Vagina (tissue), 2 donors: Measurements from ENCODE around the gene NISCH.

Experiments
- CTCF ChIP-seq, 3 experiments: fragments of 450-650 bp in 2 of 3; fragments of 200-600 bp in 1 of 3; sonication (generic) in 1 of 3; IDR thresholded peaks; one replicate each; pipeline ENCODE4 v1.5.1; 2017 to 2019; ENCODE audit warnings: antibody characterized with exemption in 3 of 3, mild to moderate bottlenecking in 2 of 3, moderate library complexity in 2 of 3
- POLR2AphosphoS5 ChIP-seq, 2 donors: sonication (generic); formaldehyde crosslinking; IDR thresholded peaks; one replicate each; pipeline ENCODE4 v1.9.0; 2017; ENCODE audit warnings: antibody characterized with exemption in 2 of 2, mild to moderate bottlenecking in 2 of 2, low read depth in 1 of 2; ENCODE audit not compliant: insufficient read depth in 1 of 2

- no peak for TF ChIP-seq CTCF (IDR thresholded peaks at IDR 0.05)
- TF ChIP-seq POLR2AphosphoS5 (IDR thresholded peaks at IDR 0.05; ENCODE audit: insufficient read depth in 1 of 2, low read depth in 1 of 2), result no peak
Measured at GRCh38 chr3:52527732-52528585, 72.6 kb downstream of the NISCH start.
